ENCODE measurements around the gene TAF3.

TAF3 gene

GRCh38 chr10:7887174-7887816, 69.0 kb downstream of the TAF3 start:
- no peak for FAIRE-seq

DNA sequence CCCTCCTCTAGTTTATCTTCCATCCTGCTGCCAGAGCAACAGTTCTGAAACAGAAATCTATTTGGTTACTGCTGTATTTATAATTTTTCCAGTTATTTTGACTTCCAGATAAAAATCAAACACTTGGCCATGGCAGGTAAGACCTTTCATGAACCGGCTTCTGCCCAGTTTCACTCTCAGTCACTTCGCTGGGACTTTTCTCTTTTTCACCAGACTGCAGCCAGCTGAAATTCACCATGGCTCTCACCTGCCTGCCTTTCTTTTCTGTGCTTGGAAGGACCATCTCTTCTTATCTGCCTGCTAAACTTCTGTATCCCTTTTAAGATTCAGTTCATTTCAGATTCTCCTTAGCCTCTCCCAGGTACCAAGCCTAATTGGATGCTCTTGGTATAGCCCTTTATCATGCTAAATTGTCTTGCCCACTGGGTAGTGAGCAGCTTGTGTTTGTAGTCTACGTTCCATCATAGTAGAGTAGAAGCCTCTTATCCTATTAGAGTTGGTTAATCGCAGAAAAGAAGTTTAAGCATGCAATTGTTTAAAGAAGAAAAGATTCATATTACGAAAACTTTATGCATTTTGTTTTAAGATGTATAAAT, 71.7 kb downstream of the TAF3 start:
- no peak for FAIRE-seq

- no peak for FAIRE-seq
Measured at GRCh38 chr10:7890781-7891180, 72.5 kb downstream of the TAF3 start.

DNA sequence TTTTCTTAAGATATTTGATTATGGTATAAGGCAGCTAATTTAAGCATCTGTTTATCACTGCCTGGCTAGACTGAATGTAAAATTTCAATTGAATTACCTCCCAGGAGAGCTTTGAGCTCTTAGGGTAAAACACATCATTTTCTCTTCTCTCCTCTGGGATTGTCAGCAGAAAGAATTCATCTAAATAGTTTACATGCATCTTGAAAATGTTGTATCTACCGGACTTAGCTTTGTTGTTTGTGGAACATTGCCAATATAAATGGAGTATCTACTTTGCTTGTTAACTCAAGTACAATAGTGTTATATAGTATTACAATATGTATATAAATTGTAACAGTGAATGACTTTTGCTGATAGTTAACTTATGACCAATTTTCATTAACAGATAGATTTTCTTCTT, 73.3 kb downstream of the TAF3 start:
- FAIRE-seq = no peak

DNA sequence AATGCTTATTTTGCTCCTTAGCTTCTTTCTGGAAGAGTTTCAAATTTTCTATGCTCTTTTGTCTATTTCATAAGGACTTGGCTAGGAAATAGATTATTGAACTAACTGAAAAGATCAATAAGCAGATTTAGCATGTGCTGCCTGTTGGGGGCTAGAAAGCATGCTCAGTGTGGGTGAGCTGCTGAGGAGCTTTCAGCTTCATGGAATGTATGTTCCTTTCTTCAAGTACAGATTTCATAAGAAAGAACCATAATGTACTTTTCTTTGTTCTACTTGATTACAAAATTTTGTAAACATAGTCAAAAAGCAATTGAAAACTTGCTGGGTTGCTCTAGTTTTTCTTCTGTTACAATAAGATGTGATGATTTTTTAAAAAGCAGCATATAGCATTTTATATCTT, 73.8 kb downstream of the TAF3 start:
- no peak for FAIRE-seq

DNA sequence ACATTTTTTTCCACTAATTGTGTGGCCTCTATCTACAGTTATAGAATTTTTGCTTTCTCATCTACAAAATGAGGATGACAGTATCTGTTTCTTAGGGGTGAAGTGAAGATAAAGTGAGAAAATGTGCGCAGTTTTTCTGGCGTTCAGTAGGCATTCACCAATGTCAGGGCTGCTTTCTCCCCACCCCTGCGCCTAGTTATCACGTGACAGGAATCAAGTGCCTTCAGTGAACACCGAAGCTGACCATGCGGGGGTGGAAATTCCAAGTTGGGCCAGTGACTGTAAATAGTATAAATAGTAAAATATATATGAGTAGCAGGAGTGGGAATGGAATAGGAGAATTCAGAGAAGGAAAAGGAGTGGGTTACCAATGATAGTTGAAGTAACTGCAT, 77.4 kb downstream of the TAF3 start:
- no peak for FAIRE-seq

- no peak for FAIRE-seq
Measured at GRCh38 chr10:7896297-7896696, 78.0 kb downstream of the TAF3 start.

DNA sequence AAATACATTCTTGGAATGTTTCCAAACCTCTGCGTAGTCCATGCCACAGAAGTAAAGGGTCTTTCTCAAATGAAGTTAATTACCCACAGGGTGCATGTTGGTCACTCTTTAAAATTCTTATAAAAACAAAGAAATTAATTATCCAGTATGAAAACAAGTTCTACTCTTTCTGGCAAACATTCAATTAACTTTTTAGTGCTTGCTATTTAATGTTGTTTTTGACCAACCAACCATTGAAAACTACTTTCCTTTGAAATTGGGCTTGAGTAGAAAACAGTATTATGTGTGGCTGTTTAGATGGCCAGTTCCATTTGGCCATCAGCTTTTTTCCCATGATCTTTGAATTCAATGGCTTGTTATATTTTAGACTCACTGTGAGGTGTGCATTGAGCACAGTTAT, 83.0 kb downstream of the TAF3 start:
- no peak for FAIRE-seq

DNA sequence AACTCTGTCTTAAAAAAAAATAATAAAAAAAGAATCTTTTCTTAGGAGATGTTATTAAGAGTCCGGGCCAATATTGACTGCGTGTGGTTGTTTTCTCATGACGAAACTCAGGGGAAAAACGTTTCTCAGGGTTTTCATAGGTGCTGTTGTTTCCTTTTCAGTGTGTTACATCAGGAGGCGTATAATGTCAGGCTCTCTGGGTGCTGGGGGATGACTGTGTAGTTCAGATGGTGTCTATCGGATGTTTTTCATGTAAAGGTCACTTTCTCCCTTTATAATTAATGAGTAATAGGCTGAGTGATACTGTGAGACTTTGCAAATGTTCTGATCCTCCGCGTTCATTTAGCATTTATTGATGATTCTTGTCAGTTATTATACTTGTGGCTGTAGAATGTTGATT, 84.1 kb downstream of the TAF3 start:
- no peak for FAIRE-seq

- no peak for FAIRE-seq
Measured at GRCh38 chr10:7903851-7904250, 85.5 kb downstream of the TAF3 start.

DNA sequence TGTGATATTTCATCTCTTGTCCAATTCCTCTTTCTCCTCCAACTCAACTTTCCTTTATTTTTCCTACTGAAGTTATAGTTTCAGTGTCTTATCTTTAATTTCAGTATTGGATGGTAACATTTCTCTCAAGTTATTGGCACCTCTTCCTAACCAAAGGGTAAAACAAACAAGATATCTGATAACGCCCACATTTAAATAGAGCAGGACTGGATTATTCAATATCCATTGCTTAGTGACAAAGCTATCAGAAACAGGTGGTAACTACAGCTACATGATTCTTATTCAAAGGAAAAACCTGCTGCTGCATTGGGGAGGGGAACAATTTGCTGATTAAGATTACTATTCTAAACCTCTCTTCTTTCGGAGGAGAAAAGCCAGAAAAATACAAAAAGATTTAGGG, 87.8 kb downstream of the TAF3 start:
- no peak for FAIRE-seq

DNA sequence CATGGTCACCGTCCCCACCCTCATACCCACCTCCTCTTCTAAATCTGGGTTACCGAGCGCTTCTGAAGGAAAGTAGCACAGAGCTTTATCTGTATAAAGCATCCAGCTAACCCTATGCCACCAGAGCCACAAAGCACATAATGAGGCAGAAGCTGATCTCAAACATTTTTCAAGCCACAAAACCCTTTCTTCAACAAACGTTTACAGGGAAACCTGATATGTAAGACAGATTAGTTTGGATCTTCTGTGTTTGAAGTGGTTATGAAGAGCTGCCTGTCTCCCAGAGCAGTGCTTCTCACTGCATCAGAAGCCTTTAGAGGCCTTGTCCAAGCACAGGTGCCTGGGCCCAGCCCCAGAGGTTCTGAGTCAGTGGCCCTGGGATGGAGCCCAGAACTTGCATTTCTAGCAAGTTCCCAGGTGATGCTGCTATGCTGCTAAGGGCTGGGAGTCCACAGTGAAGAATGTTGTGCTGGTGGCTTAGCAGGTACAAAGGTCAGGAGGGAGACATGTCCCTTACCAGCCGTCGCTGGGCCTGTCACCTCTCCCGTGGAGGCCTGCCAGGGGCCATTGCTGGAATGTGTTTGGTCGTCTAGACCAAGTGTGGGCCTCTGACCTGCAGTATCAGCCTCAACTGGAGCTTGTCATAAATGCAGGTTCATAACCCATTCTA, 90.4 kb downstream of the TAF3 start:
- no peak for FAIRE-seq

- FAIRE-seq = no peak
Measured at GRCh38 chr10:7913126-7913872, 95.0 kb downstream of the TAF3 start.

GRCh38 chr10:7915923-7916536, 97.7 kb downstream of the TAF3 start:
- FAIRE-seq = no peak

- FAIRE-seq = no peak
Measured at GRCh38 chr10:7917736-7918135, 99.4 kb downstream of the TAF3 start.

GRCh38 chr10:7922707-7923106, 104.4 kb downstream of the TAF3 start:
- FAIRE-seq = peak; percentile 30

- FAIRE-seq = no peak
Measured at GRCh38 chr10:7928536-7928935, 110.2 kb downstream of the TAF3 start.

DNA sequence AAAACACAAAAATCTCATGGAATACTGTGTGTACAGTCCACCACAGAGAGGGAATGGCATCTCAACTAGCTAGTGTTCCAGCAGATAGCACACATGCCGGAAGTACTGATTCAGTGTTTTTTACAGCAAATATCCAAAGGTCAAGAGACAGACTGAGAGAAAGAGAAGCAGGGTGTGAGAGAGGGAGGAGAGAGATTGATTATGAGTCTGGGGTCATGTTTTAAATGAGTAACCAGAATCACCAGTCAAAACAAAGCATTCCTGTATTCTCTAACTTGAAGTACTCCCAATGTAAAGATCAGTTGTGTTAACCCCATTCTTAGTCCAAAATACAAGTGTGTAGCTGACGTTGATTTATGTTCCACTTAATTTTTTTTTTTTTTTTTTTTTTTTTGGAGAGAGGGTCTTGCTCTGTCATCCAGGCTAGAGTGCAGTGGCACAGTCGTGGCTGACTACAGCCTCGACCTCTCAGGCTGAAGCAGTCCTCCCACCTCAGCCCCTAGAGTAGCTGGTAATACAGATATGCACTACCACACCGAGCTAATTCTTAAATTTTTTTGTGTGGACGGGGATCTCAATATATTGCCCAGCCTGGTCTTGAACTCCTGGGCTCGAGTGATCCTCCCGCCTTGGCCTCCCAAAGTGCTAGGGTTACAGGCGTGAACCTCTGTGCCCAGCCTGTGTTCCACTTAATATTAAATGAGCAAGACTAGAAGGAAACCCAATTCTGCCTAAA, 114.2 kb downstream of the TAF3 start:
- FAIRE-seq = no peak

DNA sequence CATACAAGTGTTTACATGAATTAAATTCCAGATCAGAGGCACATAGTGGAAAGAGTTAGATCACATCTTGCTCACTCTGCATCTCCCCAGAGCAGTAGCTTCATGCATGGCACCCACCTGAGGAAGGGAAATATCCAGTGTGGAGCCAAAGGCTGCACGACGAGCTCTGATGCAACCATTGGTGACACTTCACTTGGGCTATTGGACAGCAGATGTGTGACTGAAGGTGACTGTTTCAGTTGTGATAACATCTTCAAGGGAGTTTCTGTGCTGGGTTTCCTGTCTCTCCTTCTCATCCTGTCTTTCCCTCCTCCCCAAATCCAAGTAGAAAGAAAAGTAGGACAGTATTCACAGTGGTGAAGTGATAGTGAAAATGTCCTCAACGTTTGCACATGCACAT, 115.0 kb downstream of the TAF3 start:
- FAIRE-seq = no peak

DNA sequence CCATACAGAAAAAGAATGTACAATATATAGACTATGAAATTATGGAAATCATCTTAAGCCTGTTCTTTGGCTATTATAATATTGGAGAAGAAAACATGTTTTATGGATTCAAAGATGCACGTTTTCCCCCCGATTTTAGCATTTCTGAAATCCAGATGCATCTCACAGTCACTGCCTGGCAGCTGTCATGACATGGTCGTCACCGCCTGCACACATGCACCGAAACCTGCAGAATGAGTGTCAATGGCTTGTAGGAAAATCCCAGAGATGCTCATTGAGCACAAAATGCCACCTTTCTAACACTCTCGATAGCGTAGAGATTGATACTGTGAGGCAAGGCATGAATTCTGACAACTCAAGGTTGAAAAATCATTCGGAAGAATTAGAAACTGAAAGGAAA, 115.5 kb downstream of the TAF3 start:
- no peak for FAIRE-seq

GRCh38 chr10:7937315-7937945, 119.1 kb downstream of the TAF3 start:
- FAIRE-seq = no peak

DNA sequence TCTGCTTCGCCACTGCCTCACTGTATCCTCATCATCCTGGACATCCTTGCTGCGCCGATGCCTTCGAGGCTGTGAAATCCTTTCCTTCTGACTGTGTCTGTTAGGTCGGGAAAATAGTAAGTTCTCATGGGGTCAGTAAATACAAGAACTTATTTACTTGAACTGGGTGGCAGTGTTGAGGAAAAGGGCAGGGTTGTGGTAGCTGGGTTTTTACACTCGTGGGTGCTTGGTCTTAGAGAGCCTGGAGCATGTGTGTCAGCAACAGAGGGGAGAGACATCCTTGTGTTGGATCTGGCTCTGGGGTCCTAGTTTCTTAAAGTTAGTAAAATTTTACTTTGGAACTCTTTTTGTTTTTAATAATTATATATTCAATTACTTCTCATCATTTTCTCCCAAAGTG, 123.3 kb downstream of the TAF3 start:
- FAIRE-seq = no peak

Data from islet of Langerhans (tissue), 1 donor.